Keratinocyte (primary cell): ENCODE data around the gene LRRTM3. TPM values are rescaled to one million over a fixed set of nuclear protein-coding genes. Genes with fewer than 3 reads are reported as not detected.
A peak's percentile ranks its signal among the peaks of the same experiment; 100 is the strongest.

Source experiments
- DNase-seq: peaks from one replicate; pipeline ENCODE4 v3.0.0-alpha.2; 2011; ENCODE audit warnings: low read depth, missing footprints, low spot score
- FAIRE-seq: peaks from 2 replicates; lab custom pipeline; 2011; peaks lifted over from hg19 to GRCh38; lab: Jason Lieb, UNC
- H2AFZ ChIP-seq: 2 replicates; pipeline ENCODE4 v1.6.0; 2012; ENCODE audit warnings: low read length, control low read depth, inconsistent platforms; ENCODE audit not compliant: control insufficient read depth
- H3K27ac ChIP-seq: 2 replicates; pipeline ENCODE4 v1.5.1; 2011; ENCODE audit warnings: low read length; ENCODE audit not compliant: control insufficient read depth, insufficient read depth
- H3K27me3 ChIP-seq: 3 replicates; pipeline ENCODE4 v1.6.0; 2011; ENCODE audit warnings: low read length; ENCODE audit not compliant: control insufficient read depth, insufficient read depth; ENCODE audit errors: extremely low read depth
- H3K36me3 ChIP-seq, 2 experiments: 2 replicates in 1 of 2; 3 replicates in 1 of 2; pipeline ENCODE4 v1.5.1; 2011; ENCODE audit warnings: low read length in 2 of 2, mild to moderate bottlenecking in 1 of 2; ENCODE audit not compliant: control insufficient read depth in 2 of 2, insufficient read depth in 2 of 2; ENCODE audit errors: extremely low read depth in 1 of 2
- H3K4me1 ChIP-seq: 3 replicates; pipeline ENCODE4 v1.5.1; 2011; ENCODE audit warnings: low read length; ENCODE audit not compliant: control insufficient read depth, insufficient read depth; ENCODE audit errors: extremely low read depth
- H3K4me2 ChIP-seq: 3 replicates; pipeline ENCODE4 v1.6.0; 2011; ENCODE audit warnings: low read depth, low read length; ENCODE audit not compliant: control insufficient read depth, insufficient read depth; ENCODE audit errors: extremely low read depth
- H3K4me3 ChIP-seq, 3 experiments: fragments of 200-600 bp in 1 of 3; sonication (generic) in 1 of 3; 2 replicates in 2 of 3; 3 replicates in 1 of 3; pipeline ENCODE4 v1.5.1; 2011 to 2016; ENCODE audit warnings: low read length in 3 of 3, mild to moderate bottlenecking in 3 of 3, control low read depth in 2 of 3, inconsistent platforms in 1 of 3, low read depth in 1 of 3, mixed read lengths in 1 of 3, mixed run types in 1 of 3, moderate library complexity in 1 of 3; ENCODE audit not compliant: control insufficient read depth in 2 of 3, insufficient read depth in 2 of 3; ENCODE audit errors: extremely low read depth in 1 of 3
- H3K79me2 ChIP-seq: 2 replicates; pipeline ENCODE4 v1.6.0; 2012; ENCODE audit warnings: low read length; ENCODE audit not compliant: control insufficient read depth, insufficient read depth
- H3K9ac ChIP-seq: 3 replicates; pipeline ENCODE4 v1.6.0; 2011; ENCODE audit warnings: low read length; ENCODE audit not compliant: control insufficient read depth, insufficient read depth; ENCODE audit errors: extremely low read depth
- H3K9me1 ChIP-seq: 3 replicates; pipeline ENCODE4 v1.6.0; 2011; ENCODE audit warnings: low read length; ENCODE audit not compliant: control insufficient read depth, insufficient read depth; ENCODE audit errors: extremely low read depth
- H3K9me3 ChIP-seq: 2 replicates; pipeline ENCODE4 v1.5.1; 2012; ENCODE audit warnings: low read depth, low read length; ENCODE audit not compliant: control insufficient read depth
- H4K20me1 ChIP-seq: 3 replicates; pipeline ENCODE4 v1.6.0; 2011; ENCODE audit warnings: low read length; ENCODE audit not compliant: control insufficient read depth, insufficient read depth; ENCODE audit errors: extremely low read depth
- CTCF ChIP-seq, 3 experiments: IDR thresholded peaks in 1 of 3; conservative IDR thresholded peaks in 1 of 3; optimal IDR thresholded peaks in 1 of 3; 2 replicates in 2 of 3; 3 replicates in 1 of 3; pipeline versions ENCODE3 to v1.5.1; 2011; ENCODE audit warnings: low read length in 3 of 3, mild to moderate bottlenecking in 3 of 3, moderate library complexity in 2 of 3, control low read depth in 1 of 3, inconsistent platforms in 1 of 3; ENCODE audit not compliant: insufficient read depth in 2 of 3; ENCODE audit errors: extremely low read depth in 1 of 3
- EZH2 ChIP-seq: IDR thresholded peaks from one replicate; pipeline ENCODE4 v1.6.1; 2012; ENCODE audit warnings: inconsistent platforms, mild to moderate bottlenecking, low read length, moderate library complexity
- dilution Hi-C: fragments of 300-500 bp; cut with MboI; formaldehyde crosslinking; loops from one replicate; pipeline ENCODE4 v1.7.0; 2020; ENCODE audit warnings: low sequenced_read_pairs; ENCODE audit not compliant: extremely low pct_ligation_motif_present
- polyA plus RNA-seq, 5 experiments: library from polyadenylated mRNA; depleted of rRNA in 3 of 5; stranded (reverse) in 3 of 5; stranded (forward) in 1 of 5; unstranded in 1 of 5; fragments of >200 nt; gene quantifications; 1 replicate in 1 of 5; 2 replicates in 3 of 5; 3 replicates in 1 of 5; pipeline versions ENCODE4 v1.2.1 to v1.2.3, GENCODE V29; 2011 to 2012; ENCODE audit warnings: missing spikeins in 2 of 5, low read depth in 1 of 5, low replicate concordance in 1 of 5

The LRRTM3 gene
- polyA plus RNA-seq, 1 donor (not counting 4 experiments of a cell fraction or from before 2014, with no cell fraction given): not detected

- no peak for TF ChIP-seq EZH2
- peak in 2 of 3 experiments; percentile 59 to 67 for TF ChIP-seq CTCF (optimal IDR thresholded peaks at IDR 0.05 in 1 of 3, IDR thresholded peaks at IDR 0.05 in 1 of 3, conservative IDR thresholded peaks at IDR 0.05 in 1 of 3; ENCODE audit: extremely low read depth in 1 of 3, insufficient read depth in 2 of 3, low read length in 3 of 3)
- Histone ChIP-seq H3K9me3 (no peaks in the 10 kb centered on the region), H3K4me1 (no peaks in the 10 kb centered on the region), H3K4me3 (no peak overlapping the region), H3K27me3 (peaks cover 15% of the 10 kb centered on the region), H4K20me1 (no peaks in the 10 kb centered on the region), H3K27ac (no peak overlapping the region), H3K79me2 (no peaks in the 10 kb centered on the region), H3K4me2 (no peak overlapping the region), H3K9ac (no peak overlapping the region), H3K36me3 (no peaks in the 10 kb centered on the region), H2AFZ (no peak overlapping the region), H3K9me1 (no peaks in the 10 kb centered on the region)
- FAIRE-seq (peak; percentile 59), DNase-seq (peak; percentile 23)
- dilution Hi-C loops: no loop called here
Observed at GRCh38 chr10:66931340-66931948, 5.6 kb downstream of the LRRTM3 start.

- no peaks in the 10 kb centered on the region for H4K20me1 ChIP-seq
- H3K79me2 ChIP-seq: no peaks in the 10 kb centered on the region
- H3K9ac ChIP-seq: no peak overlapping the region
- no peaks in the 10 kb centered on the region for H3K9me1 ChIP-seq
- DNase-seq: no peak
- H2AFZ ChIP-seq: no peak overlapping the region
- no peaks in the 10 kb centered on the region for H3K9me3 ChIP-seq
- H3K36me3 ChIP-seq: no peaks in the 10 kb centered on the region
- FAIRE-seq: no peak
- H3K27ac ChIP-seq: no peak overlapping the region
- H3K4me1 ChIP-seq: no peaks in the 10 kb centered on the region
- TF ChIP-seq EZH2 (no peak), CTCF (optimal IDR thresholded peaks at IDR 0.05 in 1 of 3, IDR thresholded peaks at IDR 0.05 in 1 of 3, conservative IDR thresholded peaks at IDR 0.05 in 1 of 3; ENCODE audit: extremely low read depth in 1 of 3, insufficient read depth in 2 of 3, low read length in 3 of 3) (no peak)
- dilution Hi-C loops: no loop called here
- peaks cover 15% of the 10 kb centered on the region for H3K27me3 ChIP-seq
- H3K4me2 ChIP-seq: no peak overlapping the region
- no peak overlapping the region for H3K4me3 ChIP-seq
Observed at GRCh38 chr10:66931949-66932343, 6.1 kb downstream of the LRRTM3 start.
